H9 (cell line): ENCODE data around the gene WDR36. TPM values are rescaled to one million over a fixed set of nuclear protein-coding genes. Genes with fewer than 3 reads are reported as not detected.

Experiments used
- DNase-seq: peaks from one replicate; pipeline ENCODE4 v3.0.0-alpha.2; 2017
- H2AFZ ChIP-seq: one replicate; pipeline ENCODE4 v1.6.1; 2013; ENCODE audit warnings: mild to moderate bottlenecking, low read length, control low read depth, moderate library complexity
- H2AK5ac ChIP-seq: 2 replicates; pipeline ENCODE4 v1.6.1; 2013; ENCODE audit warnings: low read length, control low read depth, mixed read lengths; ENCODE audit not compliant: insufficient read length
- H2BK120ac ChIP-seq: one replicate; pipeline ENCODE4 v1.6.1; 2013; ENCODE audit warnings: low read depth, mild to moderate bottlenecking, low read length, control low read depth, inconsistent platforms; ENCODE audit not compliant: poor library complexity, severe bottlenecking
- H2BK12ac ChIP-seq: 2 replicates; pipeline ENCODE4 v1.6.1; 2013; ENCODE audit warnings: low read length, control low read depth, mixed read lengths, low read depth; ENCODE audit not compliant: insufficient read length
- H2BK15ac ChIP-seq: 2 replicates; pipeline ENCODE4 v1.6.1; 2013; ENCODE audit warnings: low read depth, low read length, control low read depth
- H2BK20ac ChIP-seq: one replicate; pipeline ENCODE4 v1.6.1; 2013; ENCODE audit warnings: low read depth, mild to moderate bottlenecking, low read length, control low read depth, inconsistent platforms; ENCODE audit not compliant: poor library complexity, severe bottlenecking
- H2BK5ac ChIP-seq: 2 replicates; pipeline ENCODE4 v1.6.1; 2013; ENCODE audit warnings: low read length, control low read depth, mixed read lengths; ENCODE audit not compliant: insufficient read length
- H3K14ac ChIP-seq: 2 replicates; pipeline ENCODE4 v1.6.1; 2013; ENCODE audit warnings: low read length, control low read depth; ENCODE audit not compliant: insufficient read depth
- H3K18ac ChIP-seq: 2 replicates; pipeline ENCODE4 v1.6.1; 2013; ENCODE audit warnings: low read depth, mild to moderate bottlenecking, mixed read lengths, low read length, control low read depth; ENCODE audit not compliant: insufficient read length
- H3K23ac ChIP-seq: 2 replicates; pipeline ENCODE4 v1.6.1; 2013; ENCODE audit warnings: low read length, control low read depth, mixed read lengths, low read depth; ENCODE audit not compliant: insufficient read length
- H3K23me2 ChIP-seq: 2 replicates; pipeline ENCODE4 v1.6.1; 2013; ENCODE audit warnings: low read depth, mild to moderate bottlenecking, mixed read lengths, low read length, control low read depth; ENCODE audit not compliant: insufficient read length, poor library complexity, severe bottlenecking
- H3K27ac ChIP-seq: 2 replicates; pipeline ENCODE4 v1.5.1; 2013; ENCODE audit warnings: low read length, control low read depth, mixed read lengths, low read depth; ENCODE audit not compliant: insufficient read length
- H3K27me3 ChIP-seq: 2 replicates; pipeline ENCODE4 v1.6.1; 2013; ENCODE audit warnings: low read length, control low read depth, inconsistent platforms; ENCODE audit not compliant: insufficient read depth
- H3K4ac ChIP-seq: 2 replicates; pipeline ENCODE4 v1.6.1; 2013; ENCODE audit warnings: low read depth, mild to moderate bottlenecking, control low read depth, inconsistent platforms, low read length, moderate library complexity
- H3K4me1 ChIP-seq: 2 replicates; pipeline ENCODE4 v1.6.1; 2013; ENCODE audit warnings: low read length, control low read depth, inconsistent platforms; ENCODE audit not compliant: insufficient read depth
- H3K4me2 ChIP-seq: 2 replicates; pipeline ENCODE4 v1.6.1; 2013; ENCODE audit warnings: low read length, control low read depth, mixed read lengths; ENCODE audit not compliant: insufficient read length, insufficient read depth
- H3K56ac ChIP-seq: 2 replicates; pipeline ENCODE4 v1.6.1; 2013; ENCODE audit warnings: low read depth, mild to moderate bottlenecking, mixed read lengths, low read length, control low read depth; ENCODE audit not compliant: insufficient read length
- H3K79me1 ChIP-seq: 2 replicates; pipeline ENCODE4 v1.6.1; 2013; ENCODE audit warnings: low read depth, mild to moderate bottlenecking, moderate library complexity, low read length, control low read depth, inconsistent platforms; ENCODE audit not compliant: insufficient read depth, poor library complexity, severe bottlenecking
- H3K79me2 ChIP-seq: 2 replicates; pipeline ENCODE4 v1.6.1; 2013; ENCODE audit warnings: low read length, control low read depth, inconsistent platforms; ENCODE audit not compliant: insufficient read depth
- H3K9ac ChIP-seq: 2 replicates; pipeline ENCODE4 v1.6.1; 2013; ENCODE audit warnings: low read length, control low read depth, mixed read lengths; ENCODE audit not compliant: insufficient read length; ENCODE audit errors: extremely low read depth
- H3K9me3 ChIP-seq: one replicate; pipeline ENCODE4 v1.6.1; 2013; ENCODE audit warnings: low read depth, low read length, inconsistent platforms; ENCODE audit not compliant: control insufficient read depth
- H3T11ph ChIP-seq: one replicate; pipeline ENCODE4 v1.6.1; 2013; ENCODE audit warnings: mild to moderate bottlenecking, low read length, control low read depth, inconsistent platforms
- H4K20me1 ChIP-seq: one replicate; pipeline ENCODE4 v1.6.1; 2013; ENCODE audit not compliant: control insufficient read depth, insufficient read length, insufficient read depth
- H4K5ac ChIP-seq: 2 replicates; pipeline ENCODE4 v1.6.1; 2013; ENCODE audit warnings: low read depth, mild to moderate bottlenecking, mixed read lengths, low read length, control low read depth; ENCODE audit not compliant: insufficient read length
- H4K8ac ChIP-seq: replicated peaks from 2 replicates; pipeline ENCODE4 v1.6.1; 2013; ENCODE audit warnings: low read length, control low read depth, mixed read lengths, low read depth; ENCODE audit not compliant: insufficient read length
- H4K91ac ChIP-seq: 2 replicates; pipeline ENCODE4 v1.6.1; 2013; ENCODE audit warnings: low read depth, mild to moderate bottlenecking, moderate library complexity, mixed read lengths, low read length, control low read depth; ENCODE audit not compliant: insufficient read length
- H3K27ac Mint-ChIP-seq, 3 experiments: 2 replicates in 2 of 3; 3 replicates in 1 of 3; pipeline ENCODE4 v1.8.0; 2020 to 2021; ENCODE audit warnings: mixed read lengths in 3 of 3, mild to moderate bottlenecking in 1 of 3, moderate library complexity in 1 of 3
- H3K27me3 Mint-ChIP-seq: 2 replicates; pipeline ENCODE4 v1.8.0; 2021; ENCODE audit warnings: low read depth, mild to moderate bottlenecking, moderate library complexity, mixed read lengths
- H3K36me3 Mint-ChIP-seq, 3 experiments: 2 replicates in 2 of 3; 3 replicates in 1 of 3; pipeline ENCODE4 v1.8.0; 2020 to 2021; ENCODE audit warnings: low read depth in 3 of 3, mixed read lengths in 3 of 3; ENCODE audit not compliant: insufficient read depth in 1 of 3
- H3K4me1 Mint-ChIP-seq, 2 experiments: 2 replicates each; pipeline ENCODE4 v1.8.0; 2020; ENCODE audit warnings: mixed read lengths in 2 of 2
- H3K4me3 Mint-ChIP-seq, 2 experiments: 2 replicates in 1 of 2; 3 replicates in 1 of 2; pipeline ENCODE4 v1.8.0; 2020 to 2021; ENCODE audit warnings: mild to moderate bottlenecking in 2 of 2, mixed read lengths in 2 of 2, moderate library complexity in 1 of 2
- H3K9me3 Mint-ChIP-seq, 2 experiments: 2 replicates in 1 of 2; 3 replicates in 1 of 2; pipeline ENCODE4 v1.8.0; 2020; ENCODE audit warnings: mild to moderate bottlenecking in 2 of 2, mixed read lengths in 2 of 2, moderate library complexity in 1 of 2
- WGBS: extraction: QIAGEN DNeasy Blood & Tissue Kit; methylation state at CpG from one replicate; pipeline ENCODE4 v1.1.7; 2013; ENCODE audit warnings: missing lambda C conversion rate, low lambda C conversion rate, mixed read lengths; ENCODE audit not compliant: insufficient read length; ENCODE audit errors: extremely low coverage; 5-methylcytosine and 5-hydroxymethylcytosine counted together
- total RNA-seq: library from RNA; stranded (reverse); gene quantifications from 2 replicates; pipeline ENCODE4 v1.2.1, GENCODE V29; 2021
- TF ChIP-seq, protein P1 (sequence below): fragments of 200-600 bp; sonication (generic); conservative IDR thresholded peaks from 3 replicates; pipeline ENCODE4 v1.8.0; 2021; ENCODE audit warnings: antibody characterized with exemption, mild to moderate bottlenecking

Gene WDR36
- total RNA-seq, 1 experiment from 2014 or later = 42.0 TPM

DNA sequence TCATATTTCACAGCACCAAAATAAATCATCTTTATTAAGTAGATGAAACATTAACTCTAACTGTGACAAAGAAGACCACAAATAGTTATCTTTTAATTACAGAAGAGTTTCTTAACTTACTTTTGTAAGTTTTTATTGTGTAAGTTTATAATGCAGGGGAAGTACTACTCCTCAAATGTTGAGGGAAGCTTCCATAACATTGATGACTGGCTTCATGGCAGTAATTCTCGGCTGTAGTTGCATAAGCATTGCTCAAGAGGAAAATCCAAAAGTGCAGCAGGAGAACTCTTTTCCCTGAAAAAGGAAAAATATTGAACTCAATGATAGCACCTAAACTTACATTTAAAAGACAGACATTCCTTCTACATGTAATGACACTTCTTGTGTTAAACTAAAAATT, 16.1 kb upstream of the WDR36 start:
- Histone ChIP-seq H2BK15ac (no peak overlapping the region), H3K18ac (no peak overlapping the region), H3K27ac (no peak overlapping the region), H3K27me3 (peaks cover 13% of the 10 kb centered on the region; the same call in 1 of the 2 replicates), H3K23me2 (peaks cover 6% of the 10 kb centered on the region), H4K5ac (no peak overlapping the region), H3K4me2 (no peak overlapping the region), H3K9me3 (no peaks in the 10 kb centered on the region), H3T11ph (no peak overlapping the region), H2BK5ac (no peak overlapping the region), H4K20me1 (no peaks in the 10 kb centered on the region), H2AFZ (no peak overlapping the region), H3K23ac (no peak overlapping the region), H2BK20ac (no peak overlapping the region), H3K14ac (no peak overlapping the region), H3K4me1 (no peaks in the 10 kb centered on the region; the same call in 1 of the 2 replicates), H2AK5ac (no peak overlapping the region), H4K91ac (no peak overlapping the region), H3K56ac (no peak overlapping the region), H2BK12ac (no peak overlapping the region), H3K79me1 (no peaks in the 10 kb centered on the region), H3K4ac (no peak overlapping the region), H3K79me2 (no peaks in the 10 kb centered on the region), H3K9ac (no peak overlapping the region), H2BK120ac (no peak overlapping the region), H4K8ac (no peak overlapping the region)
- DNase-seq = no peak
- no peak overlapping the region for H3K4me3 Mint-ChIP-seq
- no CpG with 5 or more reads among the region's 1 CpG for WGBS
- H3K27me3 Mint-ChIP-seq = peaks cover 43% of the 10 kb centered on the region
- H3K4me1 Mint-ChIP-seq = peaks cover 9 to 12% of the 10 kb centered on the region in 2 experiments
- H3K27ac Mint-ChIP-seq = no peak overlapping the region
- no peaks in the 10 kb centered on the region for H3K36me3 Mint-ChIP-seq
- TF ChIP-seq, protein P1, sequence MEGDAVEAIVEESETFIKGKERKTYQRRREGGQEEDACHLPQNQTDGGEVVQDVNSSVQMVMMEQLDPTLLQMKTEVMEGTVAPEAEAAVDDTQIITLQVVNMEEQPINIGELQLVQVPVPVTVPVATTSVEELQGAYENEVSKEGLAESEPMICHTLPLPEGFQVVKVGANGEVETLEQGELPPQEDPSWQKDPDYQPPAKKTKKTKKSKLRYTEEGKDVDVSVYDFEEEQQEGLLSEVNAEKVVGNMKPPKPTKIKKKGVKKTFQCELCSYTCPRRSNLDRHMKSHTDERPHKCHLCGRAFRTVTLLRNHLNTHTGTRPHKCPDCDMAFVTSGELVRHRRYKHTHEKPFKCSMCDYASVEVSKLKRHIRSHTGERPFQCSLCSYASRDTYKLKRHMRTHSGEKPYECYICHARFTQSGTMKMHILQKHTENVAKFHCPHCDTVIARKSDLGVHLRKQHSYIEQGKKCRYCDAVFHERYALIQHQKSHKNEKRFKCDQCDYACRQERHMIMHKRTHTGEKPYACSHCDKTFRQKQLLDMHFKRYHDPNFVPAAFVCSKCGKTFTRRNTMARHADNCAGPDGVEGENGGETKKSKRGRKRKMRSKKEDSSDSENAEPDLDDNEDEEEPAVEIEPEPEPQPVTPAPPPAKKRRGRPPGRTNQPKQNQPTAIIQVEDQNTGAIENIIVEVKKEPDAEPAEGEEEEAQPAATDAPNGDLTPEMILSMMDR = no peak
- H3K9me3 Mint-ChIP-seq = no peaks in the 10 kb centered on the region
